ENCODE measurements around the gene GBX1.

GBX1 gene

DNA sequence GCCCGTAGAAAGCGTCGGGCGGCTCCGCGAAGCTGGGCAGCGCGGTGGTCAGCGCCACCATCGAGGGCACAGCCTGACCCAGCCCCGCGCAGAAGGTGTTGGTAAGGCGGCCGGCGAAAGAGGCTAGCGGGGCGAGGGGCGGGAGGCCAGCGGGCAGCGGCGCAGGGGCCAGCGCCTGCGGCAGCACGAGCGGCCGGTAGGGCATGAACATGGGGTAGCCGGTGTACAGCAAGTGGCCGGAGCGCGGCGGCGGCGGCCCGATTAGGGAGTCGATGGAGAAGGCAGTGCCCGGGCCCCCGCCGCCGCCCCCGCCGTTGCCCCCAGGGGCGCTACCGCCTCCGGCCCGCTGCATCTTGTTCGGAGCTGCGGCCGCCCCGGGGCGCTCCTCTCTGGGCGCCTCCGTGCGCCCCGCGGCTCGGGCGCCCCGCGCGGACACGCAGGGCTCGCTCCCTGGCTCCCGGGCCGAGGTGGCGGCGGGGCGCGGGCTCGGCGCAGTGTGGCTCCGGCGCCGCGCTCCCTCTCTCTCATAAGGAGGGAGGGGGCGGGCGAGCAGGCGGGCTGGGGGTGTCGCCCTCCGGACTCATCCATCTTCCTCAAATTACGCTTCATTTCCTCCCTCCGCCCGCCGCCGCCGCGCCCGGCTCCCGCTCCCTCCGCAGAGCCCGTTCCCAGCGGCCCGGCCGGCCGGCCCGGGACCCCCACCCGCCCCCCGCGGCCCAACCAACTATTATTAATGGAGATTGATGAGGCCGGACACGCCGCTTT lies at the start of gene GBX1:
Gene GBX1, minus strand, starts transcription at position 498 of the 765 bp plus-strand sequence. Its CDS starts 146 bp downstream, at position 352.
- DNase-seq (ENCODE audit: extremely low read depth in 1 of 2, low read depth in 1 of 2): no peak

DNA sequence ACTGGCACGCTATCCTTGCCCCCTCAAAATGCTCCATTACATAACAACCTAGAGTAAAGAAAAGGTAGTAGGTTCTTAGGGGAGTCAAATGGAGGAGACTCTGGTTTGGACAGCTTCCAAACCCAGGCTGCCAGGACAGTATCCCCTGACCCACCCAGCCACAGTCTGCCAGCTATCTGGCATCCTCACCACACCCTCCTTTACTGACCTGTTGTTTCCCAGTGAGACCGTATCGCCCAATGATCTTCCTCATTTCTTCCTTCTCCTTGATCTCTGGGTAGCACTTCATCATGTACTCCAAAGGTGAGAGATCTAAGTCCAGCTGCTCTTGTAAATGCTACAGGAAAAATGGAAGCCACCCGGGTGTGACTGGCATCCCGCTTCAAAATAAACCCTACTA lies 47.9 kb upstream of the GBX1 start:
- no peak for DNase-seq (ENCODE audit: extremely low read depth in 1 of 2, low read depth in 1 of 2)

DNA sequence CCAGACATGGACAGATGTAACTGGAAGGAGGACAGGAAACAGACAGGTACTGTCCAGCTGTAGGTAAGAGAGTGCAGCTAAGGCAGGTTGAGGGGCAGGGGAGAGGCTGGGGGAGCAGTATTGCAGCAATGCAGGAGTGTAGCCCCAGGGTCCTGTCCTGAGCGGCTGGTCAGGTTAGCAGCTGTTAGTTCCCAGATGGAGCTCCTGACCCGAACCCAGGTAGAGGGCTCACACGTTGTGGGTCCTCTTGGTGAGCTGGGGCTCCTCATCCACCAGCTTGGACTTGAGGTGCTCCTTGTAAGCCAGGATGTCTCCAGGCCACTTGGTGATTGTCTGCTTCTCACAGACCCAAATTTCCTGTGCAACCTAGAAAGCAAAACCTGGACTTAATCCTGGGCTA lies 46.3 kb upstream of the GBX1 start:
- no peak for DNase-seq (ENCODE audit: extremely low read depth in 1 of 2, low read depth in 1 of 2)

DNA sequence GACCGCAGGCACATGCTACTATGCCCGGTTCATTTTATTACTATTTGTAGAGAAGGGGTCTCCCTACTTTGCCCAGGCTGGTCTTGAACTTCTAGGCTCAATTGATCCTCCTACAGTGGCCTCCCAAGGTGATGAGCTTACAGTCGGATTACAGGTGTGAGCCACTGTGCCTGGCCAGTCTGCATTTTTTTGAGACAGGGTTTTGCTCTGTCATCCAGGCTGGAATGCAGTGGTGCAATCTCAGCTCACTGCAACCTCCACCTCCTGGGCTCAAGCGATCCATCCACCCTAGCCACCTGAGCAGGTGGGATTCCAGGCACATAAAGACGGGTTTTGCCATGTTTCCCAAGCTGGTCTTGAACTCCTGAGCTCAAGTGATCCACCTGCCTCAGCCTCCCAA lies 45.1 kb upstream of the GBX1 start:
- DNase-seq (ENCODE audit: extremely low read depth in 1 of 2, low read depth in 1 of 2): no peak

GRCh38 chr7:151211155-151211772 lies 43.8 kb upstream of the GBX1 start:
- no peak for DNase-seq (ENCODE audit: extremely low read depth in 1 of 2, low read depth in 1 of 2)

DNA sequence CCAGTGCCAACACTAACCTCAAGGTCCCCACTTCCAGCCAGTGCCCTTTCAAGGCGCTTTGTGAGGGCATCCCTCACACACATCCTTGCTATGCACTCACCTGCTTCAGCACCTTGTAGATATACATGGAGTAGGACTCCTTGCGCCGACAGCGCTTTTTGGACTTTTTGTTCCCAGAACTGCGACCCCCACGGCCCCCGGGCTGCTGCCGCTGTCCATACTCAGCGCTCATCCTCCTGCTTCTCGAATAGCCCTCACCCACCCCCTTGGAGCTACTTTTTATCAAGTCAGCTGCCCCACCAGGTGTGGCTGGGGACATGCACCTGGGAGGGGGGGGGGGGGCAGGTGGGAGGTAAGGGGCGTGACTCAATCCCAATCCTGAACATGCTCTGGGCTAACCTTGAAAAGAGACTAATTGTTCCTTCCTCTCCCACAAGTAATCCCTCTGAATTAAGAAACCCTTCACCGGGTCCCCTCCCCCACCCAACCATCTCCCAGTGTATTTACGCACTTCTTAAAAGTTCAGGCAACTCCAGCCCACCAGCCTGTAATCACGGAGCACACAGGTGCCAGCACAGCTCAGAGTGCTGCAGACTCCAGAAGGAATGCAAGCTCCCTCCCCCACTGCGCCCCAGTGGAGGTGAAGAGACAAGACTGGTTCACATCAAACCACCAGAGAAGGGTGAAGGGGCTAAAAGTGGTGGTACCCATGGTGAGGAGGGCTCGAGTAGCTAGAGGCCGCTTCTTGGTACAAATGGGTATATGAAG lies 42.8 kb upstream of the GBX1 start, which contains the start of gene H2BK1:
Gene H2BK1, minus strand, starts transcription at position 402 of the 768 bp plus-strand sequence. Its CDS starts 170 bp downstream, at position 232.
- DNase-seq (ENCODE audit: extremely low read depth in 1 of 2, low read depth in 1 of 2): no peak

- DNase-seq (ENCODE audit: extremely low read depth in 1 of 2, low read depth in 1 of 2): no peak
Observed at GRCh38 chr7:151209588-151209987, 42.1 kb upstream of the GBX1 start.

DNA sequence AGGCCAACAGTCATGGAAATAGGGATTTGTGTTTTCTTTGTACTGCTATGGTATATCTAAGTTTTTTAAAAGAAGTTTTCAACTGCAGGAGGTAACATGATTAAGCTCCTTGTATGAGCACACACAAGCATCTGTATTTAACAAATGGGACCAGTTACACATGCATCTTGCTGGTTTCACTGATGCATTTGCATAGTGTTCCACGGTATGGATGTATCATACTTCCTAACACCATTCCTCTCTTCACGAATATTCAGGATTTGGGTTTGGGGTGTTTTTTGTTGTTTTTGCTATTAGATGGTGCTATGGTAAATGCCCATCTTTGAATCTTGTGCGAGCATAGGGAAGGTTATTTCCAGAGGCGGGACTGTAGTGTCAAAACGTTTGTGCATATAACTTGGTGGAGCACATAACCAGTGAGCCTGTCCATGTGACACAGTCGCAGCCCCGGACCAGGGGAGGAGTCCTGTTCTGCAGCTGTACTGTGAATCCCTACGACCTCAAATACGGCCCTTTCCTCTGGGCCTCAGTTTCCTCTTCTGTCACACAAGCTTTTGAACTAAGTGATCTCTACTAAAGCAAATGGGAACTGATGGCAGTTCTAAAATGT lies 40.9 kb upstream of the GBX1 start:
- no peak for DNase-seq (ENCODE audit: extremely low read depth in 1 of 2, low read depth in 1 of 2)

- DNase-seq (ENCODE audit: extremely low read depth in 1 of 2, low read depth in 1 of 2): no peak
Observed at GRCh38 chr7:151207804-151208203, 40.3 kb upstream of the GBX1 start.

DNA sequence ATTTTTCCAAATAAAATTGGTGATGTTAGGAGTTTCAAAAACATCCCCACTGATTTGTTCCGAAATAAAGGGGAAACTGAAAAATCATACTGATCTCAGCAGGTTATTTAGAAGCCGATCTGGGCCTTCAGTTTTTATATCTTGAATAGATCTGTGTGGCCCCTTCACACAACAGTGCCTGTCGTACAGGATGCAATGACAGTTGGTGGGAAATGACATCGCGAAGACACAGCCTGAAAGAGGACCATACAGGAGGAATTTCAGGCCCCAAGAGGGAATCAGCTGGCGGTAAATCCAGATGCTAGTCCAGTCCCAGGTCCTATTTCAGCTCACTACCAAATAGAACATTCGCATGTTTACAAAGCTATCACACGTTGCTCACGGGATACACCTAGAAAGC lies 39.8 kb upstream of the GBX1 start:
- no peak for DNase-seq (ENCODE audit: extremely low read depth in 1 of 2, low read depth in 1 of 2)

DNA sequence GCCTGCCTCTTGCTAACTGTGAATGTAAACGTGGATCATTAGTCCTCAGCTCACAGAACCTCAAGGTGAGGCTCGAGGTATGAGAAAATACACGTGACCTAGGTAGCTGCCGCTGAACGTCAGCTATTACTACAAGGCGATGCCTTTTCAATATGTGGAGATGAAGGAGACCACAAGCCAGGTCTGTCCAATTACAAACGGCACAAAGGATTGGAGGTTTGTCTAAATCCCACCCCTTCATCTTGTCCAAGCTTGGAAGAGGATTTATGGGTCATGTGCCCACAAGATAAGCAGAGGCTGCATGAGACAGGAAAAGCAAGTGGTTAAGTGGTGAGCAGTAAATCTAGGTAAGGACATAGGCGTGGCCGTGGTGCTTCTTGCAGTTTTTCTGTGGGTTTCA lies 39.4 kb upstream of the GBX1 start:
- no peak for DNase-seq (ENCODE audit: extremely low read depth in 1 of 2, low read depth in 1 of 2)

GRCh38 chr7:151205730-151206129 lies 38.2 kb upstream of the GBX1 start:
- no peak for DNase-seq (ENCODE audit: extremely low read depth in 1 of 2, low read depth in 1 of 2)

GRCh38 chr7:151204383-151205032 lies 37.0 kb upstream of the GBX1 start:
- DNase-seq (ENCODE audit: extremely low read depth in 1 of 2, low read depth in 1 of 2): no peak

GRCh38 chr7:151202836-151203235 lies 35.3 kb upstream of the GBX1 start:
- DNase-seq (ENCODE audit: extremely low read depth in 1 of 2, low read depth in 1 of 2): no peak

- DNase-seq (ENCODE audit: extremely low read depth in 1 of 2, low read depth in 1 of 2): no peak
Observed at GRCh38 chr7:151201751-151202150, 34.3 kb upstream of the GBX1 start.

DNA sequence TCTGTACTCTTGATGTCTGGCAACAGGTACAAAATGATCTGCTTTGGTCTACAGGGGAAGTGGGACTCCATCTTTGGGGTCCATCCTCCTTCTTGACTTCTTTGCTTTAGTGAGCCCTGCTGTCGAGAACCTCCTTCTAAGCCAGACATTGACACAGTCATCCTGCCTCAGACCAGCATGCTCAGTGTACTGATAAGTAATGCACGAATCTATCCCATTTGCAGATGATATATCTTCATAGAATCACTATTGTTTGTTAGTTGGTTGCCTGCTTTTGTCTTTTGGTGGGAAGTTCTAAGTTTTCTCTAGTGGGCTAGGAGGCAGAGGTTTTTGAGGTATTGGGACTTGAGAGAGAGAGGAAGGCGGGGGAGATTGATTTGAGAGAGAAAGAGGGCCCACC lies 33.9 kb upstream of the GBX1 start:
- DNase-seq (ENCODE audit: extremely low read depth in 1 of 2, low read depth in 1 of 2): no peak

- no peak for DNase-seq (ENCODE audit: extremely low read depth in 1 of 2, low read depth in 1 of 2)
Observed at GRCh38 chr7:151198945-151199848, 31.7 kb upstream of the GBX1 start.

GRCh38 chr7:151197932-151198331 lies 30.4 kb upstream of the GBX1 start:
- no peak for DNase-seq (ENCODE audit: extremely low read depth in 1 of 2, low read depth in 1 of 2)

- no peak for DNase-seq (ENCODE audit: extremely low read depth in 1 of 2, low read depth in 1 of 2)
Observed at GRCh38 chr7:151195616-151196450, 28.3 kb upstream of the GBX1 start.

Measured in activated CD8-positive, alpha-beta memory T cell treated with anti-CD3 and anti-CD28 coated beads for 1 hour (primary cell).